Fibroblast of villous mesenchyme (primary cell): ENCODE results near the gene RC3H2. TPM values are rescaled to one million over a fixed set of nuclear protein-coding genes. Genes with fewer than 3 reads are reported as not detected.
A peak's percentile ranks its signal among the peaks of the same experiment; 100 is the strongest.

Experiments used
- DNase-seq: peaks from one replicate; pipeline ENCODE4 v3.0.0-alpha.2; 2010; ENCODE audit warnings: low read depth
- H3K4me3 ChIP-seq: 2 replicates; pipeline ENCODE4 v1.5.1; 2011; ENCODE audit warnings: low read depth, mild to moderate bottlenecking, low read length
- total RNA-seq: library from RNA; depleted of rRNA; stranded (reverse); fragments of >200 nt; gene quantifications from 2 replicates; pipeline ENCODE4 v1.2.3, GENCODE V29; 2012
- TF ChIP-seq, protein P1 (sequence below): IDR thresholded peaks from 2 replicates; pipeline ENCODE4 v1.5.1; 2012; ENCODE audit warnings: low read depth, mild to moderate bottlenecking, low read length; ENCODE audit not compliant: insufficient read depth

The RC3H2 gene
- total RNA-seq, 1 donor: 67.8 TPM

DNA sequence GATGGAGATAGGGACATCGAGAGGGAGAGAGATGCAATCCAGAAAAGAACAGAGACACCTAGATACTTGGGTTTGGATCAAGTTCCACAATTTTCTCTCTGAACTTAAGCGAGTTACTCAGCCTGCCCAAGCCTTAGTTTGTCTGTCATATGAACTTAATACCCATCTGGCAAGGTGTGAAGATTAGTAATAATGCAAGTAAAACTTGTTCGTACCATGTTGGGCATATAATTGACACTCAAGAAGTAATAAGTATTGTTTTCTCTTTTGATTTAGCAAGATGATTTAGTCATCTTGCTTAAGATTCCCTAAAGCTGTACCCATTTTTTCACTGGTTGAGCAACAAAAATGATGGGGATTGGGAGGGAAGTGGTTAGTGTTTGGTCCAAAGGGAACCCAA lies 43.2 kb upstream of the RC3H2 start:
- DNase-seq: no peak
- H3K4me3 ChIP-seq: no peak overlapping the region
- TF ChIP-seq, protein P1, sequence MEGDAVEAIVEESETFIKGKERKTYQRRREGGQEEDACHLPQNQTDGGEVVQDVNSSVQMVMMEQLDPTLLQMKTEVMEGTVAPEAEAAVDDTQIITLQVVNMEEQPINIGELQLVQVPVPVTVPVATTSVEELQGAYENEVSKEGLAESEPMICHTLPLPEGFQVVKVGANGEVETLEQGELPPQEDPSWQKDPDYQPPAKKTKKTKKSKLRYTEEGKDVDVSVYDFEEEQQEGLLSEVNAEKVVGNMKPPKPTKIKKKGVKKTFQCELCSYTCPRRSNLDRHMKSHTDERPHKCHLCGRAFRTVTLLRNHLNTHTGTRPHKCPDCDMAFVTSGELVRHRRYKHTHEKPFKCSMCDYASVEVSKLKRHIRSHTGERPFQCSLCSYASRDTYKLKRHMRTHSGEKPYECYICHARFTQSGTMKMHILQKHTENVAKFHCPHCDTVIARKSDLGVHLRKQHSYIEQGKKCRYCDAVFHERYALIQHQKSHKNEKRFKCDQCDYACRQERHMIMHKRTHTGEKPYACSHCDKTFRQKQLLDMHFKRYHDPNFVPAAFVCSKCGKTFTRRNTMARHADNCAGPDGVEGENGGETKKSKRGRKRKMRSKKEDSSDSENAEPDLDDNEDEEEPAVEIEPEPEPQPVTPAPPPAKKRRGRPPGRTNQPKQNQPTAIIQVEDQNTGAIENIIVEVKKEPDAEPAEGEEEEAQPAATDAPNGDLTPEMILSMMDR: no peak

DNA sequence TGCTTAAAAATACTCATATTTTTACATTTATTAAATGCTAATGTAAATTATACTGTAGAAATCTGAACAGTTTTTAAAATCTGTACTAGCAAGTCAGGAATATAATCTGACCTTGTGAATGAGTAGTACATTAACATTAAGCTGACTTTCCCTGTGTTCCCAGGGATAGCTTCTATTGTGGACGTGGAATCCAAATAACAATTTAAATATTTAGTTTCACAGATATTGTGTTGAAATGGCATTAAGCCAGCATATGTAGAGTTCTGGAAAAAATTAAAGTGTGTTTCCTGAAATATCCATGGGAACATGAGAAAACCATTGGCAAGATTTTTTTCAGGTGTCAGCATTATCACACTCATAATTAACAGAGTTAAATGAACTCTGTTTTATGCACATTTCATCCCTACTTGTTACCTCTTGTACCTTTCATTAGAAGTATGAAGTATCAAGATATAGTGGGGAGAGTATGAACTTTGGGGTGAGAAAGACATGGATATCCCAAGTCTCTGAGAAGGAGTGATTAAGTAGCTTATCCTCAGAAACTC lies 41.4 kb upstream of the RC3H2 start:
- H3K4me3 ChIP-seq: no peak overlapping the region
- TF ChIP-seq, protein P1: no peak
- no peak for DNase-seq

DNA sequence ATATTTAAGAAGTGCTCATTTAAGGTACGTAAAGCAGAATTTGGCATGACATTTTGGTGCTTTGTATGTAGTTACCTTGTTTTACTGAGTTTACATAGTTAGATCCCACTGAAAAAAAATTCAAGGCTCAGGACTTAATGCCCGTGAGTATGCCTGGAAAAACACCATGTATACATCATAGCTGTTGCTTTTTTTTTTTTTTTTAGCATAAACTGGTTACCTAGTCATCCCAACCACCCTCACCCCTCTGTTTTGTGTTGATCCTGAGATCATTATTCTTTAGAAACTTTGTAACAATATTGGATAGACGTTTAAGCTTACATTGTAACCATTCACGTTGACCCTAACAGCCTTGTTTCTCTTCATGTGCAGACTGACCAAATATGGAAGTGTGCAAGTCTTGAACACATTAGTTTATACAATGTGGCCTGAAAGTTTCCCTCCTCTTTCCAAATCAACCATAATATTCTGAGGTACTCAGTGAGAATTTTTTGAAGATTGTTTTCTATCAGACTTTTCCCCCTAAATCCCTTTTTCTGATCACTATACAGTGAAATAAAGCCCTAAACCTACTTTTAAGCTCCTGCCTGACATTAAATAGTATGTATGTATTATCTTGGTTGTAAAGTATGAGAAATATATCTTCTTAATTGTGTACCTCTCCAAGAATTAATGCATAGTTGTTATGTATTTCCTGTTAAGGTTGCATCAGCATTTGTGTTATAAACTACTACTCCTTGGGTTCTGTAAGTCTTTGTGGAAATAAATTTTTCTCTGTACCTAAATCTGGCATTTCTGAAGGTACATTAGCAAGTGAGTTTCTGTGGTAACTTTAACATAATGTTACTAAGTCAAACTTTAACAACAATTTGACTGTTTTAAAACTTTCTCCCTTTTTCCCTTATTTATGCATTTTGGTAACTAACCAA lies 40.1 kb upstream of the RC3H2 start:
- TF ChIP-seq, protein P1: no peak
- no peak for DNase-seq
- H3K4me3 ChIP-seq: no peak overlapping the region

DNA sequence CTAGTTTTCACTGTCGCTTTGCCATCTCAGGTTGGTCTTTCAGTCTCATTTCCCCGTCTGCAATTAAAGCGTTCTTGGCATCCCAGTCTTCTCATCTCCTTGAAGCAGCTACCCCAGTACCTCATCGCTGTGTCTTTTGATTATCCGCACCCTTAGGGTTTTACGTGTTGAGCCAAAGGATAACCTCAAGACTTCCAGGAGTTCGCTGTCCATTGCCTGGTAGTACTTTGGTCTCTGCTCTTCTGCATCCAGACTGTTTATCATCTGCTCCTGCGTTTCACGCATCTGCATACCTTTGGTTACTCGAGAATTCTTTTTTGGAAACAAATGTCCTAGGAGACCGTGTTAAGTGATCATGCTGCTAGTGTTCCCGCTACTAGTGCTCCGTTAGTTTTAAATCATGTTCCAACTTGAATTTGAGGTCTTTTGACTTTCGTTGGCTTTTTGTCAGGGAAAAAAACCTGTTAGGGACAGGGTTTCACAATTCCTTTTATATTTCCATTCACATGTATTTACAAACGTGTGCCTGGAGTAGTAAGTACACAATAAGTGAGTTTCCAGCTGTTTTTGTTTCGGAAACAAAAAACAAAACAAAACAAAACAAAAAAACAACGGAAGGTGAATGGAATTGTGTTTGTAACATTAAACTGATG lies 36.5 kb upstream of the RC3H2 start:
- peak overlapping the region; percentile 95 for H3K4me3 ChIP-seq
- TF ChIP-seq, protein P1: no peak
- peak; percentile 80 for DNase-seq

DNA sequence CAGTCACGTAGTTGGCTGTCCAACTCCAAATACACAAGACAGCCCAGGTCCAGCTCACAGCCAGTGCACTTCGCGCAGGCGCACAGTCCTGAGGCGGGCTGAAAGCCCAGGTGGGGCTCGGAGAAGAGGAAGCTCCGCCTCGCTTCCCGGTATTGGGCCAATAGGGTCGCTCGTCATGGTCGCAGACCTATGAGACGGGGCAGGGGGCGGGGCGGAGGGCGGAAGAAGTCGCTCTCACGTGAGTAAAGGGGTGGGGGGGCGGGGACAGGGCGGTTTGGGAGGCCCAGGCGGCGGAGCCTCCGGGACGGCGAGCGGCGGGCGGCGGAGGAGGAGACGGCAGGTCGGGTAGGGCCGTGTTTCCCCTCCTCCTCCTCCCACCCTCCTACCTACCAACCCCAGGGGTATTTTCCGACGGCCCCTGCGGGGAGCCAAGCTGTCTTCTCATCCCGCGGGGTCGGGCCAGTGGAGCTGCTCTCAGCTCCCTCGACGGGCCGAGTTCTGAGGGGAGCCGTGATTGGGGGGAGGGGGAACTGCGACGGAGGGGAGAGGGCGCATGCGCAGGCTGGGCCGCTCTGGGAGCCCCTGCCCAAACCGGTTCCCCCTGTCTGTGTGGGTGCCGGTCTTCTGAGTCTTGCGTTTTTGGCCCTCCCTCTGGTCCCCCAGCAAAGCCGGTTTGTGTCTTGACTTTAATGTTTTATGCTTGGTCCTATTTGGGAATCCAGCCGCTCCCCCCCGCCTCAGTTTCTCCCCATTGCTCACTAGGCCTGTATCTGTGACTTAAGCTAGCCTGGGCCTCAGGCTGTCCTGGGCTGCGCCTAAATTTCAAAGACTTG lies 35.8 kb upstream of the RC3H2 start, which contains the start of gene RABGAP1:
Gene RABGAP1, plus strand, starts transcription at position 272 of the 833 bp plus-strand sequence. CDS start 16,040 bp downstream, outside the sequence.
- H3K4me3 ChIP-seq: peak within 1 kb of the TSS; percentile 95
- TF ChIP-seq, protein P1: no peak

DNA sequence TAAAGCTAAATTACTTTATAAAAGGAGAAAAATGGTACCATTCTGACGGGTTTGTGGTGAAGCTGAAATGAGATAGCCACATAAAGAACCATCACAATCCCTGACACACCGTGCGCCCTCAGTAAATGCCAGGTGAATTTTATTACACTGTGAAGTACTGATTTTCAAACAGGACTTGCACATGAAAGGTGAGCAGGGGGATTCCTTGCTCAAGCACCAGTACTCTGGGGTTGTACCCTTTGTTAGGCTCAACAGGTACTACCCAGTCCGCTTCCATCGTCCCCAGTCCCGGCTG lies 35.2 kb upstream of the RC3H2 start:
- no peak for DNase-seq

More for the DNA sequence above, 35.8 kb upstream of the RC3H2 start, which contains the start of gene RABGAP1:
- peak; percentile 99 for DNase-seq

More for the DNA sequence above, 35.2 kb upstream of the RC3H2 start:
- TF ChIP-seq, protein P1: no peak
- H3K4me3 ChIP-seq: peak overlapping the region; percentile 29
